GM13976 (cell line): ENCODE data around the gene C2CD4D.
"Not testable (repeated sequence)": the region's sequence is repeated elsewhere in the genome, so short reads cannot be mapped to it uniquely, and the experiment has no call there.

Experiments
- DNase-seq: peaks from one replicate; pipeline ENCODE4 v3.0.0; 2012; ENCODE audit warnings: low spot score
- CTCF ChIP-seq: IDR thresholded peaks from 2 replicates; pipeline ENCODE4 v1.5.1; 2012; ENCODE audit warnings: borderline replicate concordance, mild to moderate bottlenecking; ENCODE audit not compliant: insufficient read depth; ENCODE audit errors: extremely low read depth, missing control alignments, control extremely low read depth
- in situ Hi-C: fragments of 300-500 bp; cut with MboI; formaldehyde crosslinking; loops from one replicate; pipeline ENCODE4 v1.12.0; 2022; ENCODE audit warnings: low sequenced_read_pairs, mixed read lengths, inconsistent platforms; ENCODE audit not compliant: unreplicated experiment

Gene C2CD4D

GRCh38 chr1:151882466-151882865 lies 42.8 kb upstream of the C2CD4D start:
- TF ChIP-seq CTCF, result no peak
- no peak for DNase-seq
- in situ Hi-C loops, result no loop called here

GRCh38 chr1:151881479-151881878 lies 41.9 kb upstream of the C2CD4D start:
- DNase-seq, result no peak
- in situ Hi-C loops, result no loop called here

GRCh38 chr1:151875419-151876097 lies 35.9 kb upstream of the C2CD4D start:
- no peak for DNase-seq
- no peak for TF ChIP-seq CTCF
- in situ Hi-C loops, result no loop called here

More at GRCh38 chr1:151881479-151881878, 41.9 kb upstream of the C2CD4D start:
- no peak for TF ChIP-seq CTCF

- DNase-seq, in situ Hi-C loops: not testable (repeated sequence)
Observed at GRCh38 chr1:151872776-151873175, 33.2 kb upstream of the C2CD4D start.

GRCh38 chr1:151871284-151872030 lies 31.8 kb upstream of the C2CD4D start:
- DNase-seq, result no peak
- no peak for TF ChIP-seq CTCF
- in situ Hi-C loops, result no loop called here

- no peak for DNase-seq
- in situ Hi-C loops, result no loop called here
- TF ChIP-seq CTCF, result no peak
Observed at GRCh38 chr1:151868486-151868885, 28.9 kb upstream of the C2CD4D start.

GRCh38 chr1:151867765-151868411 lies 28.3 kb upstream of the C2CD4D start:
- no peak for DNase-seq
- in situ Hi-C loops, result no loop called here
- no peak for TF ChIP-seq CTCF
